Measurements from ENCODE around the gene SLC18A3.

SLC18A3 gene

DNA sequence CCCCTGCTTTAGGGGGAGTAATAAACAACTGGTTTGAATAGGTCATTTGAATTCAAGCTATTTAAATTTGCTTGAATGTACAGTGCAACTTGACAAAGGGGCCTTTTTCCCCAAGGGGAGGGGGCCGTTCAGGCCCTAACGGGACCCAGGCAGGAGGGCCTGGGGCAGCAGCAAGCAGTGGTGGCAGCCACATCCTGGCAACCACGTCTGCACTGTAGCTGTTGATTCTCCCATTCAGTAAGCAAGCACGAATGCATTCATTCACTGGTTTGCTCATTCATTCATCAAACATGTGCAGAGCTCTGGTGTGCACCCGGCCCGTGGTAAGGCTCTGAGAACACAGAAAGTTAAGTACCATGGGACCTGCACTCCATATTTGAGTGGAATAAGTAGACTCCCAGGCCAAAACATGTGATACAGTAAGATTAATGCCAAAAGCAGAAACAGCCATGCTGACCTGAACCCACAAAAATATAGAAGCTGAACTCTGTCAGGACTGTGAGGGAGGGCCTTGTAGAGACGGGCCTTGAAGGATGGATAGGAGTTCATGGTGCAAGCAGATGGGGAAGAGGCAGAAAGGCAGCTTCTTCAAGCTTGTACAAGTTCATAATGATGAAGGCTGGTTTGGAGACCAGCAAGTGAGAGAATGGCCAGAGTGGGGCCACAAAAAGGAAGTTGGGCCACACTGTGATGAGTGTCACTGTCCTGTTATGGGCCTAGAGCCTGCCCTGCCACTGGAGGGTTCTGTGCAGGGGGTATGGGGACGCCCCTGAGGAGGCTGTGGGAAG, 40.0 kb downstream of the SLC18A3 start:
- H3K36me3 ChIP-seq (ENCODE audit: control insufficient read depth, insufficient read depth, low read length): no peaks in the 10 kb centered on the region
- no peak overlapping the region for H3K4me3 ChIP-seq (replicated peaks; ENCODE audit: low read depth, low read length)
- peaks cover 1% of the 10 kb centered on the region; the same call in 1 of the 2 replicates for H3K27me3 ChIP-seq (replicated peaks; ENCODE audit: control insufficient read depth, insufficient read depth, low read length)
- no peak for DNase-seq (ENCODE audit: extremely low read depth, insufficient read length)
- TF ChIP-seq CTCF (IDR thresholded peaks at IDR 0.05; ENCODE audit: insufficient read depth, low read length, poor library complexity, severe bottlenecking): no peak

GRCh38 chr10:49650724-49651034, 40.6 kb downstream of the SLC18A3 start:
- no peak overlapping the region for H3K4me3 ChIP-seq (replicated peaks; ENCODE audit: low read depth, low read length)

GRCh38 chr10:49651039-49651835, 41.1 kb downstream of the SLC18A3 start:
- no peaks in the 10 kb centered on the region for H3K36me3 ChIP-seq (ENCODE audit: control insufficient read depth, insufficient read depth, low read length)
- TF ChIP-seq CTCF (IDR thresholded peaks at IDR 0.05; ENCODE audit: insufficient read depth, low read length, poor library complexity, severe bottlenecking): no peak
- no peak for DNase-seq (ENCODE audit: extremely low read depth, insufficient read length)
- no peak overlapping the region for H3K4me3 ChIP-seq (replicated peaks; ENCODE audit: low read depth, low read length)
- H3K27me3 ChIP-seq (replicated peaks; ENCODE audit: control insufficient read depth, insufficient read depth, low read length): peaks cover 1% of the 10 kb centered on the region; the same call in 1 of the 2 replicates

More at GRCh38 chr10:49650724-49651034, 40.6 kb downstream of the SLC18A3 start:
- no peak for DNase-seq (ENCODE audit: extremely low read depth, insufficient read length)
- no peak for TF ChIP-seq CTCF (IDR thresholded peaks at IDR 0.05; ENCODE audit: insufficient read depth, low read length, poor library complexity, severe bottlenecking)
- Histone ChIP-seq H3K36me3 (ENCODE audit: control insufficient read depth, insufficient read depth, low read length) (no peaks in the 10 kb centered on the region), H3K27me3 (replicated peaks; ENCODE audit: control insufficient read depth, insufficient read depth, low read length) (peaks cover 1% of the 10 kb centered on the region; the same call in 1 of the 2 replicates)

DNA sequence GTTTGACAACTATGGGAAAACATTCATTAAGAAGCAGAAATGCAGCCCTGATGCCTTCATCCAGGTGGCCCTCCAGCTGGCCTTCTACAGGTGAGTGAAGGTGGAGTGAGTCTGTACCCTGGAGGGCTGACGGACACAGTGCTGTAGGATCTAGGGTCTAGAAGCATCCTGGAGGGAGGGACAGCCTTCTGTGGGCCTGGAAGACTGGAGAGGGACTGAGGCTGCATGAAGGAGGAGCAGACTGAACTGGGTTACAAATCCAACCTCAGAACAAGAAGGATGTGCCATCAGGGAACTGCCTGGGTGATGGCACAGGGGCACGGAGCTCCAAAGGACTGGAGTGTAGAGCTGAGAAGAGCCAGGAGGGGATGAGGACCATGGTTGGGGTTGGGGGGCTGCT, 41.8 kb downstream of the SLC18A3 start:
- TF ChIP-seq CTCF (IDR thresholded peaks at IDR 0.05; ENCODE audit: insufficient read depth, low read length, poor library complexity, severe bottlenecking): no peak
- no peak overlapping the region for H3K4me3 ChIP-seq (replicated peaks; ENCODE audit: low read depth, low read length)
- no peaks in the 10 kb centered on the region for H3K36me3 ChIP-seq (ENCODE audit: control insufficient read depth, insufficient read depth, low read length)
- DNase-seq (ENCODE audit: extremely low read depth, insufficient read length): no peak
- H3K27me3 ChIP-seq (replicated peaks; ENCODE audit: control insufficient read depth, insufficient read depth, low read length): peaks cover 1% of the 10 kb centered on the region; the same call in 1 of the 2 replicates

DNA sequence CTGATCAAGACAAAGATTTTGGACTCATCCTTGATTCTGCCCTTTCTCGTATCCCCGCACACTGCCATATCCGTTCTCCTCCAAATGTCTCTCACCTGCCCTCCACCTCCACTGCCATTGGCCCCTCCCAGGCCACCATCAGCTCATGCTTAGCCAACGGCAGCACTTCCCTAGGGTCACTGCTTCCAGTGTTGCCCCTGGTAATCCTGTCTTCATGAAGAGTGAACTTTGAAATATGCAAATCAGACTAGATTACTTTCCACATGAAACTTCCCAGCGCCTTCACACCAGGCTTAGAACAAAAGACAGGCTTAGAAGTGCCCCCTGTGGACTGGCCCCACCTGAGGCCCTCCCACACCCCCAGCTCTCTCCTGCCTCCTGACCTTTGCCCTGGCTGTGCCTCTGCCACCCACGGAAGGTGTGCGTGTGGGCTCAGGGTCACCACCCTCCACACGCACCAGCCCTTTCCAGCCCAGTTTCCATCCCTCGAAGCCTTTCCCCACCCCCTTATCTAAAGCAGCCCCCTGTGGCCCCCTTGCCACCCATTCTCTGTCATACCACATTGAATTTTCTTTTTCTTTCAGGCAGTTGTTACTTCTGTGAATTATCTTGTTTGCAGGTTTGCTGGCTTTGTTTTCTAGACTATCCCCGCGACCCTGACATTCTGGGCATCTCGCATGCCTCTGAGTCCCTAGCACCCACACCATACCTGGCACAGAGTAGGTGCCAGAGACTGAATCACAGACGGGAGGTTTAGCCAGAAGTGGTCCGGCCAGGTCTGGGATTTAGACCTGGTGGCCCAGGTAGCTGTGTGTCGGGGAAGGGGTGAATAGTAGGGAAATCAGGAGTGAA, 42.5 kb downstream of the SLC18A3 start:
- no peak for DNase-seq (ENCODE audit: extremely low read depth, insufficient read length)
- H3K27me3 ChIP-seq (replicated peaks; ENCODE audit: control insufficient read depth, insufficient read depth, low read length): peaks cover 1% of the 10 kb centered on the region; the same call in 1 of the 2 replicates
- H3K4me3 ChIP-seq (replicated peaks; ENCODE audit: low read depth, low read length): no peak overlapping the region
- no peak for TF ChIP-seq CTCF (IDR thresholded peaks at IDR 0.05; ENCODE audit: insufficient read depth, low read length, poor library complexity, severe bottlenecking)
- no peaks in the 10 kb centered on the region for H3K36me3 ChIP-seq (ENCODE audit: control insufficient read depth, insufficient read depth, low read length)

All from GM06990 (cell line).